H9 (cell line): ENCODE measurements around the gene TANGO6. TPM values are rescaled to one million over a fixed set of nuclear protein-coding genes. Genes with fewer than 3 reads are reported as not detected.

Experiments used
- DNase-seq: peaks from one replicate; pipeline ENCODE4 v3.0.0-alpha.2; 2017
- H2AFZ ChIP-seq: one replicate; pipeline ENCODE4 v1.6.1; 2013; ENCODE audit warnings: mild to moderate bottlenecking, low read length, control low read depth, moderate library complexity
- H2AK5ac ChIP-seq: 2 replicates; pipeline ENCODE4 v1.6.1; 2013; ENCODE audit warnings: low read length, control low read depth, mixed read lengths; ENCODE audit not compliant: insufficient read length
- H2BK120ac ChIP-seq: one replicate; pipeline ENCODE4 v1.6.1; 2013; ENCODE audit warnings: low read depth, mild to moderate bottlenecking, low read length, control low read depth, inconsistent platforms; ENCODE audit not compliant: poor library complexity, severe bottlenecking
- H2BK12ac ChIP-seq: 2 replicates; pipeline ENCODE4 v1.6.1; 2013; ENCODE audit warnings: low read length, control low read depth, mixed read lengths, low read depth; ENCODE audit not compliant: insufficient read length
- H2BK15ac ChIP-seq: 2 replicates; pipeline ENCODE4 v1.6.1; 2013; ENCODE audit warnings: low read depth, low read length, control low read depth
- H2BK20ac ChIP-seq: one replicate; pipeline ENCODE4 v1.6.1; 2013; ENCODE audit warnings: low read depth, mild to moderate bottlenecking, low read length, control low read depth, inconsistent platforms; ENCODE audit not compliant: poor library complexity, severe bottlenecking
- H2BK5ac ChIP-seq: 2 replicates; pipeline ENCODE4 v1.6.1; 2013; ENCODE audit warnings: low read length, control low read depth, mixed read lengths; ENCODE audit not compliant: insufficient read length
- H3K14ac ChIP-seq: 2 replicates; pipeline ENCODE4 v1.6.1; 2013; ENCODE audit warnings: low read length, control low read depth; ENCODE audit not compliant: insufficient read depth
- H3K18ac ChIP-seq: 2 replicates; pipeline ENCODE4 v1.6.1; 2013; ENCODE audit warnings: low read depth, mild to moderate bottlenecking, mixed read lengths, low read length, control low read depth; ENCODE audit not compliant: insufficient read length
- H3K23ac ChIP-seq: 2 replicates; pipeline ENCODE4 v1.6.1; 2013; ENCODE audit warnings: low read length, control low read depth, mixed read lengths, low read depth; ENCODE audit not compliant: insufficient read length
- H3K23me2 ChIP-seq: 2 replicates; pipeline ENCODE4 v1.6.1; 2013; ENCODE audit warnings: low read depth, mild to moderate bottlenecking, mixed read lengths, low read length, control low read depth; ENCODE audit not compliant: insufficient read length, poor library complexity, severe bottlenecking
- H3K27ac ChIP-seq: 2 replicates; pipeline ENCODE4 v1.5.1; 2013; ENCODE audit warnings: low read length, control low read depth, mixed read lengths, low read depth; ENCODE audit not compliant: insufficient read length
- H3K27me3 ChIP-seq: 2 replicates; pipeline ENCODE4 v1.6.1; 2013; ENCODE audit warnings: low read length, control low read depth, inconsistent platforms; ENCODE audit not compliant: insufficient read depth
- H3K4ac ChIP-seq: 2 replicates; pipeline ENCODE4 v1.6.1; 2013; ENCODE audit warnings: low read depth, mild to moderate bottlenecking, control low read depth, inconsistent platforms, low read length, moderate library complexity
- H3K4me1 ChIP-seq: 2 replicates; pipeline ENCODE4 v1.6.1; 2013; ENCODE audit warnings: low read length, control low read depth, inconsistent platforms; ENCODE audit not compliant: insufficient read depth
- H3K4me2 ChIP-seq: 2 replicates; pipeline ENCODE4 v1.6.1; 2013; ENCODE audit warnings: low read length, control low read depth, mixed read lengths; ENCODE audit not compliant: insufficient read length, insufficient read depth
- H3K56ac ChIP-seq: 2 replicates; pipeline ENCODE4 v1.6.1; 2013; ENCODE audit warnings: low read depth, mild to moderate bottlenecking, mixed read lengths, low read length, control low read depth; ENCODE audit not compliant: insufficient read length
- H3K79me1 ChIP-seq: 2 replicates; pipeline ENCODE4 v1.6.1; 2013; ENCODE audit warnings: low read depth, mild to moderate bottlenecking, moderate library complexity, low read length, control low read depth, inconsistent platforms; ENCODE audit not compliant: insufficient read depth, poor library complexity, severe bottlenecking
- H3K79me2 ChIP-seq: 2 replicates; pipeline ENCODE4 v1.6.1; 2013; ENCODE audit warnings: low read length, control low read depth, inconsistent platforms; ENCODE audit not compliant: insufficient read depth
- H3K9ac ChIP-seq: 2 replicates; pipeline ENCODE4 v1.6.1; 2013; ENCODE audit warnings: low read length, control low read depth, mixed read lengths; ENCODE audit not compliant: insufficient read length; ENCODE audit errors: extremely low read depth
- H3K9me3 ChIP-seq: one replicate; pipeline ENCODE4 v1.6.1; 2013; ENCODE audit warnings: low read depth, low read length, inconsistent platforms; ENCODE audit not compliant: control insufficient read depth
- H3T11ph ChIP-seq: one replicate; pipeline ENCODE4 v1.6.1; 2013; ENCODE audit warnings: mild to moderate bottlenecking, low read length, control low read depth, inconsistent platforms
- H4K20me1 ChIP-seq: one replicate; pipeline ENCODE4 v1.6.1; 2013; ENCODE audit not compliant: control insufficient read depth, insufficient read length, insufficient read depth
- H4K5ac ChIP-seq: 2 replicates; pipeline ENCODE4 v1.6.1; 2013; ENCODE audit warnings: low read depth, mild to moderate bottlenecking, mixed read lengths, low read length, control low read depth; ENCODE audit not compliant: insufficient read length
- H4K8ac ChIP-seq: replicated peaks from 2 replicates; pipeline ENCODE4 v1.6.1; 2013; ENCODE audit warnings: low read length, control low read depth, mixed read lengths, low read depth; ENCODE audit not compliant: insufficient read length
- H4K91ac ChIP-seq: 2 replicates; pipeline ENCODE4 v1.6.1; 2013; ENCODE audit warnings: low read depth, mild to moderate bottlenecking, moderate library complexity, mixed read lengths, low read length, control low read depth; ENCODE audit not compliant: insufficient read length
- H3K27ac Mint-ChIP-seq, 3 experiments: 2 replicates in 2 of 3; 3 replicates in 1 of 3; pipeline ENCODE4 v1.8.0; 2020 to 2021; ENCODE audit warnings: mixed read lengths in 3 of 3, mild to moderate bottlenecking in 1 of 3, moderate library complexity in 1 of 3
- H3K27me3 Mint-ChIP-seq: 2 replicates; pipeline ENCODE4 v1.8.0; 2021; ENCODE audit warnings: low read depth, mild to moderate bottlenecking, moderate library complexity, mixed read lengths
- H3K36me3 Mint-ChIP-seq, 3 experiments: 2 replicates in 2 of 3; 3 replicates in 1 of 3; pipeline ENCODE4 v1.8.0; 2020 to 2021; ENCODE audit warnings: low read depth in 3 of 3, mixed read lengths in 3 of 3; ENCODE audit not compliant: insufficient read depth in 1 of 3
- H3K4me1 Mint-ChIP-seq, 2 experiments: 2 replicates each; pipeline ENCODE4 v1.8.0; 2020; ENCODE audit warnings: mixed read lengths in 2 of 2
- H3K4me3 Mint-ChIP-seq, 2 experiments: 2 replicates in 1 of 2; 3 replicates in 1 of 2; pipeline ENCODE4 v1.8.0; 2020 to 2021; ENCODE audit warnings: mild to moderate bottlenecking in 2 of 2, mixed read lengths in 2 of 2, moderate library complexity in 1 of 2
- H3K9me3 Mint-ChIP-seq, 2 experiments: 2 replicates in 1 of 2; 3 replicates in 1 of 2; pipeline ENCODE4 v1.8.0; 2020; ENCODE audit warnings: mild to moderate bottlenecking in 2 of 2, mixed read lengths in 2 of 2, moderate library complexity in 1 of 2
- WGBS: extraction: QIAGEN DNeasy Blood & Tissue Kit; methylation state at CpG from one replicate; pipeline ENCODE4 v1.1.7; 2013; ENCODE audit warnings: missing lambda C conversion rate, low lambda C conversion rate, mixed read lengths; ENCODE audit not compliant: insufficient read length; ENCODE audit errors: extremely low coverage; 5-methylcytosine and 5-hydroxymethylcytosine counted together
- total RNA-seq: library from RNA; stranded (reverse); gene quantifications from 2 replicates; pipeline ENCODE4 v1.2.1, GENCODE V29; 2021
- TF ChIP-seq, protein P1 (sequence below): fragments of 200-600 bp; sonication (generic); conservative IDR thresholded peaks from 3 replicates; pipeline ENCODE4 v1.8.0; 2021; ENCODE audit warnings: antibody characterized with exemption, mild to moderate bottlenecking

The TANGO6 gene
- total RNA-seq, 1 experiment from 2014 or later = 12.0 TPM

DNA sequence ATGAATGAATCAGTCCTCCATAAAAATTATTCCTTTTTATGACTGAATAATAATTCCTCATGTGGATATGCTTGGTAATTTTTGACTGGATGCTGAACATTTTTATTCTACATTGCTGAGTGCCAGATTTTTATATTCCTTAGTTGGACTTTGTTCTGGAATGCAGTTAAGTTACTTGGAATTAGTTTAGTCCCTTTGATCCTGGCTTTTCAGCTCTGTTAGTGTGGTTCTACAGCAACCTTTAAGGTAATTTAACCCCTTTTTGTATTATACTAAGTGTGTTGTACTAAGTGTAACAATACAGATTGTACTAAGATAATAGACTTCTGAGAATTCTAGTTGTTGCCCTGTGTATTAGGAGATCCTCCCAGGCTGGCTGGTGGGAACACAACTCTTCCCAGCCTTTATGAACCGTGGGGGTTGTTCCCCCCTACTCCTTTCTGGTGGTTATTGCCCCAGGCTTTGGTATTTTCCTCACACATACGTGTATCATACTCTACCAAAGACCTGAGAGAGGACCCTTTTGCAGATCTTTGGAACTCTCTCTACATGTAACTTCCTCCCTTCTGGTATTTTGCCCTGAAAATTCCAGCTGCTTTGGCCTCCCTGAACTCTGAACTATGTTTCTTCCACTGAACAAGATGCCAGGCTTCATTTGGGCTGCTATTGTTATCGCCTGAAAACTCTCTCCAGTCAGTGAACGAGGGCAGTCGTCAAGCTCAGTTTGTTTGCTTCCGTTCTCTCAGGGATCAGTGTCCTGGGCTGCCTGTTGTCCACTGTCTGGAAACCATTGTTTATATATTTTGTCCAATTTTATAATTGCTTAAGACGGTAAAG is 30.5 kb downstream of the TANGO6 start:
- Histone ChIP-seq H3K79me2 (no peaks in the 10 kb centered on the region), H3K14ac (no peak overlapping the region), H3K4me2 (no peak overlapping the region), H2AFZ (no peak overlapping the region), H3K23me2 (no peaks in the 10 kb centered on the region), H4K8ac (no peak overlapping the region), H3K56ac (no peak overlapping the region), H3K27ac (no peak overlapping the region), H2BK20ac (no peak overlapping the region), H4K20me1 (no peaks in the 10 kb centered on the region), H3K18ac (no peak overlapping the region), H2BK5ac (no peak overlapping the region), H3K4me1 (no peaks in the 10 kb centered on the region; the same call in 1 of the 2 replicates), H3K4ac (no peak overlapping the region), H3K9ac (no peak overlapping the region), H4K5ac (no peak overlapping the region), H2BK120ac (no peak overlapping the region), H4K91ac (no peak overlapping the region), H3K23ac (no peak overlapping the region), H3T11ph (no peak overlapping the region), H3K27me3 (no peaks in the 10 kb centered on the region), H2AK5ac (no peak overlapping the region), H2BK12ac (no peak overlapping the region), H3K9me3 (no peaks in the 10 kb centered on the region), H3K79me1 (no peaks in the 10 kb centered on the region), H2BK15ac (no peak overlapping the region)
- H3K36me3 Mint-ChIP-seq = peaks cover 4 to 27% (median 26%) of the 10 kb centered on the region in 3 experiments; a peak in 6 of 7 replicates
- peak overlapping the region in 1 of 3 experiments; percentile 22; a peak in 2 of 7 replicates for H3K27ac Mint-ChIP-seq
- no CpG with 5 or more reads among the region's 7 CpGs for WGBS
- no peak overlapping the region for H3K4me3 Mint-ChIP-seq
- no peak for DNase-seq
- TF ChIP-seq, protein P1, sequence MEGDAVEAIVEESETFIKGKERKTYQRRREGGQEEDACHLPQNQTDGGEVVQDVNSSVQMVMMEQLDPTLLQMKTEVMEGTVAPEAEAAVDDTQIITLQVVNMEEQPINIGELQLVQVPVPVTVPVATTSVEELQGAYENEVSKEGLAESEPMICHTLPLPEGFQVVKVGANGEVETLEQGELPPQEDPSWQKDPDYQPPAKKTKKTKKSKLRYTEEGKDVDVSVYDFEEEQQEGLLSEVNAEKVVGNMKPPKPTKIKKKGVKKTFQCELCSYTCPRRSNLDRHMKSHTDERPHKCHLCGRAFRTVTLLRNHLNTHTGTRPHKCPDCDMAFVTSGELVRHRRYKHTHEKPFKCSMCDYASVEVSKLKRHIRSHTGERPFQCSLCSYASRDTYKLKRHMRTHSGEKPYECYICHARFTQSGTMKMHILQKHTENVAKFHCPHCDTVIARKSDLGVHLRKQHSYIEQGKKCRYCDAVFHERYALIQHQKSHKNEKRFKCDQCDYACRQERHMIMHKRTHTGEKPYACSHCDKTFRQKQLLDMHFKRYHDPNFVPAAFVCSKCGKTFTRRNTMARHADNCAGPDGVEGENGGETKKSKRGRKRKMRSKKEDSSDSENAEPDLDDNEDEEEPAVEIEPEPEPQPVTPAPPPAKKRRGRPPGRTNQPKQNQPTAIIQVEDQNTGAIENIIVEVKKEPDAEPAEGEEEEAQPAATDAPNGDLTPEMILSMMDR = no peak
- H3K9me3 Mint-ChIP-seq = no peaks in the 10 kb centered on the region
- H3K27me3 Mint-ChIP-seq = no peaks in the 10 kb centered on the region; the same call in 1 of the 2 replicates
- peaks cover 12 to 13% of the 10 kb centered on the region in 2 experiments for H3K4me1 Mint-ChIP-seq
